Activated CD4-positive, alpha-beta memory T cell treated with anti-CD3 and anti-CD28 coated beads for 36 hours (primary cell): ENCODE measurements around the gene INPP5K. TPM values are rescaled to one million over a fixed set of nuclear protein-coding genes. Genes with fewer than 3 reads are reported as not detected.
"Not testable (repeated sequence)": the region's sequence is repeated elsewhere in the genome, so short reads cannot be mapped to it uniquely, and the experiment has no call there.

Experiments used
- CTCF ChIA-PET: fragments of 350-600 bp; sonication (Branson Sonifier 250); formaldehyde crosslinking; loops from one replicate; lab custom pipeline; 2021; ENCODE audit warnings: antibody characterized with exemption, inconsistent platforms; lab: Charles Lee
- POLR2A ChIA-PET: fragments of 350-600 bp; sonication (Branson Sonifier 250); formaldehyde crosslinking; loops from one replicate; lab custom pipeline; 2021; ENCODE audit warnings: antibody characterized with exemption; lab: Charles Lee
- DNase-seq: peaks from one replicate; pipeline ENCODE4 v3.0.0-alpha.2; 2020
- H3K27ac Mint-ChIP-seq: one replicate; pipeline ENCODE4 v1.8.0; 2021; ENCODE audit warnings: mixed read lengths
- H3K27me3 Mint-ChIP-seq: one replicate; pipeline ENCODE4 v1.8.0; 2021; ENCODE audit warnings: mixed read lengths
- H3K36me3 Mint-ChIP-seq: one replicate; pipeline ENCODE4 v1.8.0; 2021; ENCODE audit warnings: mixed read lengths
- H3K4me1 Mint-ChIP-seq: one replicate; pipeline ENCODE4 v1.8.0; 2021; ENCODE audit warnings: low read depth, mixed read lengths
- H3K4me3 Mint-ChIP-seq: one replicate; pipeline ENCODE4 v1.8.0; 2021; ENCODE audit warnings: mild to moderate bottlenecking, mixed read lengths
- H3K9me3 Mint-ChIP-seq: one replicate; pipeline ENCODE4 v1.8.0; 2021; ENCODE audit warnings: mixed read lengths
- intact Hi-C: fragments of 100-400 bp; cut with micrococcal nuclease; formaldehyde crosslinking; loops from one replicate; pipeline ENCODE4 v1.15.1; 2023
- total RNA-seq, 2 experiments: library from RNA; stranded (reverse); gene quantifications; one replicate each; pipeline ENCODE4 v1.2.3, GENCODE V29; 2021

Gene INPP5K
- total RNA-seq, 2 experiments from 2014 or later, result 21.2 to 24.0 TPM

DNA sequence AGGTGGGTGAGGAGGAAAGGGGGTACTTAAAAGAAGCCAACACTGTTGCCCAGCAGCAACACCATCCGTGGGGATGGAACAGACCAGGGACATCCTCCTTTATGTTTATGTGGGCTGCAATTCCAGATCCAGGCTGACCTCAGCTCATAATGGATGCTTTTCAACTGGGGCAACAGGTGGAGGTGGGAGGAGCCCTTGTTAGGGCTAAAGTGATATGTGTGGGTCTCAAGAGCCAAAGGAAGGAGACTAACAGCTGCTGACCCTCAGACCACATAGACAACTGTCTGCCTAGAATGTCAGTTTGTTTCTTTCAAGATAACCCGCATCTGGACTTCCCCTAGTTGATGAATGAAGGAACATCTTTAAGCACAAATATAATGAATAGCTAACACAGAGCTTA is 2.0 kb upstream of the INPP5K start:
- Mint-ChIP-seq H3K27ac (no peak overlapping the region), H3K36me3 (peaks cover 2% of the 10 kb centered on the region), H3K4me1 (peaks cover 24% of the 10 kb centered on the region), H3K9me3 (no peaks in the 10 kb centered on the region), H3K4me3 (peak overlapping the region; percentile 46), H3K27me3 (no peaks in the 10 kb centered on the region)
- POLR2A ChIA-PET, result no interaction called here
- no peak for DNase-seq
- intact Hi-C loops, result loop anchor here (5.0 kb wide), 1 partner anchor 171 kb away; no protein-coding TSS in a partner anchor
- CTCF ChIA-PET, result interaction anchor here (1.2 kb wide), 1 partner anchor 15 kb away, joined by 3 read pairs; no protein-coding TSS in a partner anchor

DNA sequence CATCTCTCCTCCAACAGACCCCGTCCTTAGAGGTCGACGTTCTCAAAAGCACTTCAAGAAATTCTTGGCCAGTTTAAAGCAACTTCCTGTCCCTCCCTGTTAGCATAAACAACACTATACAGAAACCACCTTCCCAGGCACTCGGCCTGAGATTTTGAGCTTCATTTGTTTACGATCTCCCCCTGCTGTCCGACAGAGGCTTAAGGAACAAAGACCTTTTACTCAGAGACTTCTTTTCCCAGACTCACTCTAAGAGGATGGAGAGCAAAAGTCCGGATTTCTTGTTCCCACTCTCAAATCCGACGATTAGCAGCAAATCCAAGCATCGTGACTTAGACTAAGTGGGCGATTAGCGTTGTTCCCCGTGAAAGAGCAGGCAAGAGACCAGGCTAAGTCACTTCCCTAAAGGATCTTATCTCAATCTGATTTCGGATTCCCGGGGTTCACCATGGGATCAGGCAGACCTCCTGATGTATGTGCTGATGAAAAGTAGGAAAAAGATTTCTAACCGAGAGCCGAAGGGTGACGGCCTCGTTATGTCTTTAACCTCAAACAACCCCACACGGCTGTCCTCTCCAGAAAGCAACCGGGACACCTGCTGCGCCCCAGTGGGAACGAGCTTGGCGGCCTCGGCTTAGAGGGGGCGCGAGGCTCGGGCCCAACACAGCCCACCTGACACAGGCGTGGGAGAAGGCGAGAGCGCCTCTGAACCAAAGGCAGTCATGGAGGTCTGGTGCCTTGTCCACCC is 598 bp downstream of the INPP5K start:
- POLR2A ChIA-PET, result interaction anchor here (0.6 to 1.9 kb wide), 10 partner anchors 10 to 175 kb away, joined by 3 to 6 read pairs (median 4); partner anchors contain the start of genes MYO1C, RILP and YWHAE
- intact Hi-C loops, result loop anchor here (1.0 to 5.0 kb wide), 7 partner anchors 25 to 240 kb away; partner anchors contain the start of genes CRK and PITPNA
- no peaks in the 10 kb centered on the region for H3K9me3 Mint-ChIP-seq
- H3K27me3 Mint-ChIP-seq, result no peaks in the 10 kb centered on the region
- CTCF ChIA-PET, result interaction anchor here (0.6 to 3.2 kb wide), 26 partner anchors 9 to 258 kb away, joined by 3 to 60 read pairs (median 4); partner anchors contain the start of genes CRK, MYO1C, RILP and SLC43A2
- peak overlapping the region; percentile 66 for H3K27ac Mint-ChIP-seq
- no peaks in the 10 kb centered on the region for H3K36me3 Mint-ChIP-seq
- peak; percentile 68 for DNase-seq
- peak overlapping the region; percentile 86 for H3K4me3 Mint-ChIP-seq
- H3K4me1 Mint-ChIP-seq, result peaks cover 24% of the 10 kb centered on the region

DNA sequence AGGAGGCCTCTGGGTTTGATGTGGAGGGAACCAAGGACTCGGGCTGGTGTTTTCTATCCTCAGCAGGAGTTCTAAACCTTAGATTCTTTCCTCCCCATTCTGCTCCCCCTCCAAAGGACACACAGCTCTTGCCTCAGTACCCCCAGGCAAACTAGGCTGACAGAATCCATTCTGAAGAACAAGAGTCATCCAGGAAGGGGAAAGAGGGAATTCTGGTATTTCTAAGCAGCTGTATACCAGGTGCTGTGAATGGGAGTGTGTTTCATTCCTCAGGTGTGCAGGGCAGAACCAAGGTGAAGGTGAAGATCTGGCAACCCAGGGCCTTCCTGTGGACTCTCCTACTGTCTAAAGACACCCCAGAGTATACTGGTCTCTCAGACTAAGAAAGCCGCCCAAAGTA is 4.1 kb downstream of the INPP5K start:
- Mint-ChIP-seq H3K27me3 (no peaks in the 10 kb centered on the region), H3K4me1 (peaks cover 17% of the 10 kb centered on the region), H3K27ac (no peak overlapping the region), H3K36me3 (peaks cover 17% of the 10 kb centered on the region), H3K9me3 (no peaks in the 10 kb centered on the region), H3K4me3 (no peak overlapping the region)
- intact Hi-C loops, result no loop called here
- POLR2A ChIA-PET, result no interaction called here
- CTCF ChIA-PET, result interaction anchor here (1.2 to 2.6 kb wide), 3 partner anchors 147 to 180 kb away, joined by 3 to 12 read pairs (median 4); no protein-coding TSS in a partner anchor
- DNase-seq, result no peak

DNA sequence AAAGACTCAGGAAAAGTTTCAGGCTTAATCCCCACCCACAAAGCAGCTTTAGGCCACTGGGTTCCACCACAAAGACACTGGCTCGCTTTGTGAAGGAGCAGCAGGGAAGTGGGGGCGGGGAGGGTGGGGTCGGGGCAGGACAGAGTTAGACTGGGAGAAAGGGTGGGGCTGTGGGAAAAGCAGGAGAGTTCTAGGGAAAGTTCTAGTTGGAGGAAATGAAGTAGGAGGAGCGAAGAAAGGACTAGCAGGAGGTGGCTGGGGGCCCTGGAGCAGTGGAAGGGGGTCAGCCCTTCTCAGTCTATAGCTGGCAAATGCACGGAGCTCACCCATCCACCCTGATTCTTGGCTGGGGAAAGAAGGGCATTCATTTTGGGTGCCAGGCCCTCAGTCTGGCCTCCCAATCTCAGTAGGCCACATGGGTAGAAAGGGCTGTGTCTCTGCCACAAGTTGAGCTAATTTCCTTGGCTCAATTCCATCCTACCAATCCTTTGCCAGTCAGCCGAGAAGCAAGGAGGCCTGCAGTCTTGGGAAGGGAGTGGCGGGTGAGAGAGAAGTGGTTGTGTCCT is 4.6 kb downstream of the INPP5K start:
- peaks cover 17% of the 10 kb centered on the region for H3K36me3 Mint-ChIP-seq
- H3K27ac Mint-ChIP-seq, result no peak overlapping the region
- intact Hi-C loops, result no loop called here
- no peaks in the 10 kb centered on the region for H3K9me3 Mint-ChIP-seq
- CTCF ChIA-PET, result interaction anchor here (1.2 to 2.6 kb wide), 3 partner anchors 146 to 179 kb away, joined by 3 to 12 read pairs (median 4); no protein-coding TSS in a partner anchor
- no peak for DNase-seq
- H3K27me3 Mint-ChIP-seq, result no peaks in the 10 kb centered on the region
- H3K4me3 Mint-ChIP-seq, result no peak overlapping the region
- peaks cover 17% of the 10 kb centered on the region for H3K4me1 Mint-ChIP-seq
- POLR2A ChIA-PET, result no interaction called here

DNA sequence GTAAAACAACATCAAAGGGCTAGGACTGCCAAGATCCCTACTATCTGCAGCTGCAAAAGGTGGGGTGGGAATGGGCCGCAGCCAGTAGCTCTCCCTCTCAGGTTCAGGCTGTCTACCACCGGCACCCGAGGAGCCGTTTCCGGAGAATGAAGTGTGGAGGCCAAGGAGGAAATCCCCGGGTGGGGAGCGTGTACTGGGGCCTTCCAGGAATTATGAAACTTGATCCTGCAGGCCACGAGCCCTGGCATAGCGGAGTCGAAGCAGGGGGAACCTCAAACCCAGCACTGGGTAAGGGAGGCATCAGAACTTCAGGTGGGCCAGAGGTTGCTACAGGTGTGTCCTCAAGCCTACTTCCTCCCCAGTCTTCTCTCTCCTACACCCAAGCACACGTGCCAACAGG is 5.1 kb downstream of the INPP5K start:
- DNase-seq, result no peak
- Mint-ChIP-seq H3K36me3 (peaks cover 17% of the 10 kb centered on the region), H3K4me1 (peaks cover 17% of the 10 kb centered on the region), H3K27ac (no peak overlapping the region), H3K9me3 (no peaks in the 10 kb centered on the region), H3K4me3 (no peak overlapping the region), H3K27me3 (no peaks in the 10 kb centered on the region)
- ChIA-PET CTCF (no interaction called here), POLR2A (no interaction called here)
- intact Hi-C loops, result no loop called here

DNA sequence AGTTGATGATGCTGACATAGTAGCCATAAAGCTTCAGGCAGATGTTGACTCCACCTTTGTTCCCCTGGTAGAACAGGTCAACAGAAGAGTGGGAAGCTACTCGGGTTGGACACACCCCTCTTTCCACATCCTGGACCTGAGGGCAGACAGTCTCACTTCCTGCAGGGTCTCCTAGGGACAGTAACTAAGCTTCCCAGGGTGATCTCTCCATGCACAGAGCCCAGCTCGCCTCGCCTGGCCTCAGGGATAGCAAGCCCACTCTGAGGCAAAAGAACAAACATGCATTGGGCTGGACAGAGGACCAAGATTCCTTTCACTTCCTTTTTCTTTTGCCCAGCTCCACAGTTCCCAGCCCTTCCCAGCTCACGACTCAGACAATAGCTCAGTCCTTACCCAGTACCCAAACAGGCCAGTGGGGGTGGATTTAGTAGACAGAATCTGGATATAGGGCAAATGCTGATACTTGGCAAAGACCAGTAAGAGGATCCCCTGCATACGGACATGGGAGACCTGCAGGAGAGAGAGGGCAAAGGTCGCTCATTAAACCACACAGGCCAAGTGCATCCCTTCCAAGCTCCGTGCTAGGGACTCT is 7.0 kb downstream of the INPP5K start:
- DNase-seq, result no peak
- H3K27me3 Mint-ChIP-seq, result no peaks in the 10 kb centered on the region
- peaks cover 17% of the 10 kb centered on the region for H3K36me3 Mint-ChIP-seq
- H3K27ac Mint-ChIP-seq, result no peak overlapping the region
- ChIA-PET POLR2A (interaction anchor here (0.6 kb wide), 2 partner anchors 8 to 47 kb away, joined by 3 read pairs; no protein-coding TSS in a partner anchor), CTCF (interaction anchor here (0.7 to 1.1 kb wide), 3 partner anchors 49 to 140 kb away, joined by 3 to 6 read pairs (median 4); partner anchors contain the start of gene RILP)
- intact Hi-C loops, result no loop called here
- H3K4me1 Mint-ChIP-seq, result peaks cover 7% of the 10 kb centered on the region
- no peak overlapping the region for H3K4me3 Mint-ChIP-seq
- no peaks in the 10 kb centered on the region for H3K9me3 Mint-ChIP-seq

DNA sequence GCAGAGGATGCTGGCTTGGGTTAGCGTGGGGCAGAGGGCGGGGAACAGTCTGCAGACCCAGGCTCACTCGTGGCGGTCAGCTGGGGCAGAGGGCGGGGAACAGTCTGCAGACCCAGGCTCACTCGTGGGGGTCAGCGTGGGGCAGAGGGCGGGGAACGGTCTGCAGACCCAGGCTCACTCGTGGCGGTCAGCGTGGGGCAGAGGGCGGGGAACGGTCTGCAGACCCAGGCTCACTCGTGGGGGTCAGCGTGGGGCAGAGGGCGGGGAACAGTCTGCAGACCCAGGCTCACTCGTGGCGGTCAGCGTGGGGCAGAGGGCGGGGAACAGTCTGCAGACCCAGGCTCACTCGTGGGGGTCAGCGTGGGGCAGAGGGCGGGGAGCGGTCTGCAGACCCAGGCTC is 7.7 kb downstream of the INPP5K start:
- CTCF ChIA-PET, result interaction anchor here (1.1 kb wide), 1 partner anchor 140 kb away, joined by 4 read pairs; the partner anchor contains the start of gene RILP

DNA sequence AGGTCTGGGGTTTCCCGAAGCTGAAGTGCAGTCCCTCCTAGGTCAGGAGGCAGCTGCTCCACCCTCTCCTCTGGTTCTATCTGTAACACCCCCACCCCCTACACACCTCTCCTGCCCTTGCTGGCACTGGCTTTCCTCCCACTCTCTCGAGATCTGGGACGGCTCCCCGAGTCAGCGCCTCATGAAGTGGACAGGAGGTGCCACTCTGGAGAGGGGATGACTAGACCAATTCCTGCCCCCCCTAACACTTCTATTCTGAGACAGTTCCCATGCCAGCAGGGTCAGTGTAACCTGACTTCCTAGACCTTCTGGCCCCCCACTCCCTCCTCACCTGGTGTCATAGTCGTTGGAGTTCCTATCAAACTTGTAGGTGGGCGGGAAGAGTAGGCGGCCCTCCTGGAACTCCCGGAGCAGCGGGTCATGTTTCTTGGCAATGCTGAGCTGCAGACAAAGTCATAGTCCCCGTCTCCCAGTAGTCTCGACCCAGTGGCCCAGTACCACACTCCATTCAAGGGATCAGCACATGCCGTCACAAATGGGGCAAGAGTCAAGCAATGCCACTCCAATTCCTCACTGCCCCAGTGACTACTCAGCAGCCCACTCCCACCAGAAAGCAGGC is 9.7 kb downstream of the INPP5K start:
- Mint-ChIP-seq H3K9me3 (no peaks in the 10 kb centered on the region), H3K4me1 (peaks cover 3% of the 10 kb centered on the region), H3K27me3 (no peaks in the 10 kb centered on the region), H3K36me3 (peaks cover 17% of the 10 kb centered on the region), H3K4me3 (no peak overlapping the region), H3K27ac (no peak overlapping the region)
- ChIA-PET POLR2A (no interaction called here), CTCF (interaction anchor here (1.0 kb wide), 1 partner anchor 9 kb away, joined by 3 read pairs; no protein-coding TSS in a partner anchor)
- intact Hi-C loops, result no loop called here
- DNase-seq, result no peak

More for the DNA sequence above, 7.7 kb downstream of the INPP5K start:
- H3K27ac Mint-ChIP-seq, POLR2A ChIA-PET, H3K4me1 Mint-ChIP-seq, H3K4me3 Mint-ChIP-seq, H3K27me3 Mint-ChIP-seq, intact Hi-C loops, DNase-seq, H3K9me3 Mint-ChIP-seq: not testable (repeated sequence)
- peaks cover 17% of the 10 kb centered on the region for H3K36me3 Mint-ChIP-seq

DNA sequence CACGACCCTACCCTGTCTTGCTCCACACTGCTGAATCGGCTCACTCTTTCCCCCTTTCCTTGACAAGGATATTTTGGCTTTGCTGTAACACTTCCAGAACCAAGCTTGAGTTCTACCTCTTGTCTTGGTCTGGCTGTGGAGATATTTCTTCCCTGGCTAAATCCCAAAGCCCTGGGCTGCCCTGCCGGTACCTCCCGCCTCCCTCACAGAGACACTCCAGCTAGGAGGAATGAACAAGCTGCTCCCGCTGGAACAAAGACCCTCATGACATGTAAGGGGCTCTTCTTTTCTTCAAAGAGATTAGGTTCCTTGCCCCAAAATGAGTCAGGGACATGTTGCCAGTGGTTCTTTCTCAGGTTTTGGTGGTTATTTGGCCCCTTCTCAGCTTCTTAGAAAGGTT is 10.8 kb downstream of the INPP5K start:
- Mint-ChIP-seq H3K4me3 (no peak overlapping the region), H3K27me3 (no peaks in the 10 kb centered on the region), H3K36me3 (peaks cover 17% of the 10 kb centered on the region), H3K9me3 (no peaks in the 10 kb centered on the region), H3K27ac (no peak overlapping the region), H3K4me1 (peaks cover 3% of the 10 kb centered on the region)
- intact Hi-C loops, result no loop called here
- ChIA-PET CTCF (interaction anchor here (1.2 kb wide), 1 partner anchor 173 kb away, joined by 3 read pairs; no protein-coding TSS in a partner anchor), POLR2A (interaction anchor here (0.8 kb wide), 1 partner anchor 9 kb away, joined by 3 read pairs; no protein-coding TSS in a partner anchor)
- DNase-seq, result no peak

DNA sequence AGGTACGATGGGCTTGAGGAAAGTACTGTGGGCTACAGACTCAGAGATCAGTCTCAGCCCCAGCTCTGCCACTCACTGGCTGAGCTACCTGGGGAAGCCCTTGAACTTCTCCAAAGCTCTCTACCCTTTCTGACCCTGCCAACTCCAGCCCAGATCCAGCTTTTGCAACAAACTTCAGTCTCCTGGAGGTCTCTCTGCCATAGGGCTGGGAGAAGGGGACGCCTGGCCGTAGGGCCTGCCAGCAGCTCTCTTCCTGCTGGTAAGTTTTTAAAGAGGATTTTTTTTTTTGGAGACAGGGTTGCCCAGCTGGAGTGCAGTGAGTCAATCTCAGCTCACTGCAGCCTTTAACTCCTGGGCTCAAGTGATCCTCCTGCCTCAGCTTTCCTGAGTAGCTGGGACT is 11.5 kb downstream of the INPP5K start:
- Mint-ChIP-seq H3K4me1 (peaks cover 3% of the 10 kb centered on the region), H3K9me3 (no peaks in the 10 kb centered on the region), H3K4me3 (no peak overlapping the region), H3K27ac (no peak overlapping the region), H3K27me3 (no peaks in the 10 kb centered on the region), H3K36me3 (peaks cover 16% of the 10 kb centered on the region)
- CTCF ChIA-PET, result interaction anchor here (0.5 to 1.0 kb wide), 2 partner anchors 11 to 125 kb away, joined by 3 read pairs; no protein-coding TSS in a partner anchor
- intact Hi-C loops, result no loop called here
- POLR2A ChIA-PET, result interaction anchor here (0.6 kb wide), 1 partner anchor 153 kb away, joined by 3 read pairs; no protein-coding TSS in a partner anchor
- DNase-seq, result no peak

DNA sequence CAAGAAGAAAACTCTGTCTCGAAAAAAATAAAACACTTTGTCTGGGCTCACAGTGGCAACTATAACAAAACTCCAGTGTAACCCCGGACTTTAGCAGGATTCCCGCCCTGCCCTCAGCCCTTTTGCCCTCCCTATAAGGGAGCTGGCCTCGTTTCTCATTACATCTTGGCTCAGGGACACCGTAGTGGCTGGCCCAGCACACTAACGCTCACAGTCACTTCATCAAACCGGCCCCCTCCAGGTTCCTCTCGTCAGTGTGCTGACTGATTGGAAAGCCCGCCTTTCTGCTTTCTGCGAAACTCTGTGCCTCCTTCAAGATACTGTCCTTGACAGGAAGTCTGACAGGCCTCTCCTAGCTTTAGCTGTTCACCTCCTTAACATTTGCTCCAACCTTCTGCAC is 12.7 kb downstream of the INPP5K start:
- Mint-ChIP-seq H3K9me3 (no peaks in the 10 kb centered on the region), H3K4me3 (no peak overlapping the region), H3K27me3 (no peaks in the 10 kb centered on the region), H3K27ac (no peak overlapping the region), H3K36me3 (peaks cover 7% of the 10 kb centered on the region), H3K4me1 (no peaks in the 10 kb centered on the region)
- intact Hi-C loops, result no loop called here
- POLR2A ChIA-PET, result no interaction called here
- no peak for DNase-seq
- CTCF ChIA-PET, result no interaction called here
